ENCODE results near the gene ING4.

The ING4 gene

DNA sequence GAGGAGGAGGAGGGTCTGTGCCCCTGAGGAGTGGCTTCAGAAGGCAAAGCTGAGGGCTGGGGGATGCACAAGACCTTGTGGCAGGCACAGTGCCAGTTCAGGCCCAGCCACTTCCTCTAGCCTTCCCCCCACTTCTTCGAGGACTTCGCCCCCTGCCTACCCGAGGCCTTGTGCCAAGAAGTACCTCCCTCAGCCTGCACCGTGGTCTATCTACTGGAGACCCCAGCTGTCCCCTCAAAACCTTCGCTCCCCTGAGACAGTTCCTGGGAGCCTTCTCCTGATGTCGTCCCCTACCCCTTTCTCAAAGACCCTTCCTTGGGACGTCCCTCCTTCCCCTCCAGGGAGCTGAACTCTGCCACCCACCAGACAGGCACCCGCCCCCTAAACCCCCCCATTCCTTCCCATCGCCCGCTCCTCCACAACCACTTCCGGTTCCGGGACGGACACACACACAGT lies 25.7 kb upstream of the ING4 start:
- Histone ChIP-seq H3K4me3 (ENCODE audit: low read depth, low read length) (peak overlapping the region; percentile 98), H3K4me1 (peaks cover 13% of the 10 kb centered on the region), H2AFZ (peak overlapping the region; percentile 87), H3K9me3 (ENCODE audit: control insufficient read depth, low read length) (no peaks in the 10 kb centered on the region), H3K36me3 (ENCODE audit: control insufficient read depth, insufficient read depth, low read length) (no peaks in the 10 kb centered on the region), H3K4me2 (ENCODE audit: low read length) (peak overlapping the region; percentile 84), H3K79me2 (peaks cover 19% of the 10 kb centered on the region), H3K27me3 (ENCODE audit: control insufficient read depth, insufficient read depth, low read length) (no peaks in the 10 kb centered on the region), H3K9ac (peak overlapping the region; percentile 92), H3K27ac (peak overlapping the region; percentile 98)
- no peak for TF ChIP-seq CTCF (IDR thresholded peaks at IDR 0.05)

DNA sequence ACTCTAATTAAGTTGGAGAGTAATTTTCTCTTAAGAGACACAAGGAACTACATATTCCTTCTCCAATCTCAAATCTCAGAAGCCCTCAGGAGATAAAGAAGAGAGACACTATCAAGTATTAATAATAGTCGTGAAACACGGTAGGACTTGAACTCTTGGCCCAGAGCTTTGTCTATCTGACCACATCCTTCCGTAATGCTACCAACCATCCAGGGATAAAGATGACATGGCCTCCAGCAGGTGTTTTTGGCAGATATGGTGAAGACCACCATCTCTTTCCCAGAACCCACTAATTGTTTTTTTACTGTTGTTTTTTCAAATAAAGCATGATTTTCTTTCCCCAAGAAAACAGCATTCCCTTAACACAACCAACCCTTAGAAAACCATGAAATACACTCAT lies 22.9 kb upstream of the ING4 start:
- peaks cover 27% of the 10 kb centered on the region for H3K79me2 ChIP-seq

GRCh38 chr12:6684609-6685008 lies 21.7 kb upstream of the ING4 start:
- peak overlapping the region; percentile 1 for H3K27ac ChIP-seq
- H3K4me2 ChIP-seq (ENCODE audit: low read length), result no peak overlapping the region
- H3K27me3 ChIP-seq (ENCODE audit: control insufficient read depth, insufficient read depth, low read length), result no peaks in the 10 kb centered on the region
- no peak overlapping the region for H3K9ac ChIP-seq
- H3K79me2 ChIP-seq, result peaks cover 34% of the 10 kb centered on the region
- peaks cover 15% of the 10 kb centered on the region for H3K4me1 ChIP-seq
- no peak overlapping the region for H3K4me3 ChIP-seq (ENCODE audit: low read depth, low read length)
- no peaks in the 10 kb centered on the region for H3K36me3 ChIP-seq (ENCODE audit: control insufficient read depth, insufficient read depth, low read length)
- peak; percentile 24 for TF ChIP-seq CTCF (IDR thresholded peaks at IDR 0.05)
- no peaks in the 10 kb centered on the region for H3K9me3 ChIP-seq (ENCODE audit: control insufficient read depth, low read length)
- H2AFZ ChIP-seq, result no peak overlapping the region

More for the DNA sequence above, 22.9 kb upstream of the ING4 start:
- Histone ChIP-seq H3K36me3 (ENCODE audit: control insufficient read depth, insufficient read depth, low read length) (no peaks in the 10 kb centered on the region), H2AFZ (no peak overlapping the region), H3K4me2 (ENCODE audit: low read length) (no peak overlapping the region), H3K9me3 (ENCODE audit: control insufficient read depth, low read length) (no peaks in the 10 kb centered on the region), H3K27me3 (ENCODE audit: control insufficient read depth, insufficient read depth, low read length) (no peaks in the 10 kb centered on the region), H3K4me3 (ENCODE audit: low read depth, low read length) (no peak overlapping the region), H3K4me1 (peaks cover 15% of the 10 kb centered on the region), H3K27ac (no peak overlapping the region), H3K9ac (no peak overlapping the region)
- TF ChIP-seq CTCF (IDR thresholded peaks at IDR 0.05), result no peak

DNA sequence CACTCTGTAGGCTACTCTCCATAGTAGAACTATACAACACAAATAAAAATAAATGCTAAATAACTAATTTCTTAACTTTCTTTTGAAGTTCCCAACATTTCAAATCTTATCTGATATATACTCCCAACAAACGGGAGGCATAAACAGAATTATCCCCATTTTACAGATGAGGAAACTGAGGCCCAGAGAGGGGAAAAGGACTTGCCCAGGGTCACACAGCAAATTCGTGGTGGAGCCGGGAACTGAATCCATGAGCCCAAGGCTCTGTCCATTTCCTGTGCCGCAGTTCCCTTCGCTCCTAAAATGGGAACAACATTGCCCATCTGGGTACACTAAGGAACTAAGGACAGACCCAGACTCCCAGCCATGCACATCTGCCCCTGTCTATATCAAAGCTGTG lies 14.0 kb upstream of the ING4 start:
- peaks cover 34% of the 10 kb centered on the region for H3K79me2 ChIP-seq
- TF ChIP-seq CTCF (IDR thresholded peaks at IDR 0.05), result no peak
- no peak overlapping the region for H3K4me2 ChIP-seq (ENCODE audit: low read length)
- H3K4me1 ChIP-seq, result no peaks in the 10 kb centered on the region
- no peaks in the 10 kb centered on the region for H3K27me3 ChIP-seq (ENCODE audit: control insufficient read depth, insufficient read depth, low read length)
- H2AFZ ChIP-seq, result no peak overlapping the region
- no peak overlapping the region for H3K27ac ChIP-seq
- no peaks in the 10 kb centered on the region for H3K9me3 ChIP-seq (ENCODE audit: control insufficient read depth, low read length)
- no peak overlapping the region for H3K4me3 ChIP-seq (ENCODE audit: low read depth, low read length)
- H3K36me3 ChIP-seq (ENCODE audit: control insufficient read depth, insufficient read depth, low read length), result no peaks in the 10 kb centered on the region
- H3K9ac ChIP-seq, result no peak overlapping the region

DNA sequence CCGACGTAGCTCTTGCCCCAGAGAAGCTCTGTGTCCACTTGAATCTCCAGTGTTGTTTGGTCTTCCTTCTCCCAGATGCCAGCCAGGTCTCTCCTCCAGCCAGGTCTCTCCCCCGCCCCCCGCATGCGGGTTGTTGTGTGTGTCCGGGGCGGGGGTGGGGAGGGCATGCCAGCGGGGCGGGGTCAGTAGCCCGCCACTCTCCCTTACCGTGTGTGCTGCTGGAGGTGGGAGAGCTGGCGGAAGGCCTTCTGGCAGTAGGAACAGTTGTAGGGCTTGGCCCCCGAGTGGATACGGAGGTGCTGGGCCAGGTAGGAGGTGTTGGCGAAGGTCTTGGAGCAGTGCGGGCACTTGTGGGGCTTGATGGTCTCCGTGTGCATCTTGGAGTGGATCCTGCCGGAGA lies 9.2 kb upstream of the ING4 start:
- Histone ChIP-seq H2AFZ (no peak overlapping the region), H3K4me2 (ENCODE audit: low read length) (no peak overlapping the region), H3K9ac (no peak overlapping the region), H3K27me3 (ENCODE audit: control insufficient read depth, insufficient read depth, low read length) (no peaks in the 10 kb centered on the region), H3K36me3 (ENCODE audit: control insufficient read depth, insufficient read depth, low read length) (no peaks in the 10 kb centered on the region), H3K4me1 (no peaks in the 10 kb centered on the region), H3K4me3 (ENCODE audit: low read depth, low read length) (no peak overlapping the region), H3K79me2 (peaks cover under 1% of the 10 kb centered on the region), H3K27ac (no peak overlapping the region), H3K9me3 (ENCODE audit: control insufficient read depth, low read length) (no peaks in the 10 kb centered on the region)
- TF ChIP-seq CTCF (IDR thresholded peaks at IDR 0.05), result no peak

Data from parathyroid adenoma (tissue), 2 donors.